GM18526 (cell line): ENCODE data around the gene LSAMP.

ENCODE experiments used
- POLR2A ChIP-seq: IDR thresholded peaks from 3 replicates; pipeline ENCODE4 v1.6.1; 2011; ENCODE audit not compliant: insufficient read length; ENCODE audit errors: extremely low read depth

The LSAMP gene

DNA sequence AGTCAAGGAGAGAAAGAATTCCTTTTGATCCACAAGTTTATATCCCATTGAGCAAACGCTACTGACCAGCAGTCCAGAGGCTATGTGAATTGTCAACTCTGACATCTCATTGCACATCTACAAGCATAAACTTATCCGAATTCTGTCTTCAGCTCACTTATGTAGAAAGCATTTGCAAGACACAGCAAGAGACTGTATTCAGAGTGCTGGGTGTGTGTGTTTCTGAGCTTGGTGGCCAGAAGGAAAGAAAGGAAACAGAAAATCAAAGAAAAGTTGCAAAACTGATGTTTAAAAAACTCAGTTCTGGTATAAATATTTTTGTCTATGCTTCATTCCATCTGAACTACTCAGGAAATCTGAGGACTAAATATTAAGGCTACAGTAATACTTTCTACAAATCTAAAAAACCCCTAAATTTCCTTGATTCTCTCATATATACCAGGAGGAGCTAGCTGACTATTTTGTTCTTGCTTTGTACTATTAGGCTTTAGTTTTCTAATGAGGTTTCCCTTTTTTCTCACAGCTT, 45.5 kb downstream of the LSAMP start:
- TF ChIP-seq POLR2A, result no peak

DNA sequence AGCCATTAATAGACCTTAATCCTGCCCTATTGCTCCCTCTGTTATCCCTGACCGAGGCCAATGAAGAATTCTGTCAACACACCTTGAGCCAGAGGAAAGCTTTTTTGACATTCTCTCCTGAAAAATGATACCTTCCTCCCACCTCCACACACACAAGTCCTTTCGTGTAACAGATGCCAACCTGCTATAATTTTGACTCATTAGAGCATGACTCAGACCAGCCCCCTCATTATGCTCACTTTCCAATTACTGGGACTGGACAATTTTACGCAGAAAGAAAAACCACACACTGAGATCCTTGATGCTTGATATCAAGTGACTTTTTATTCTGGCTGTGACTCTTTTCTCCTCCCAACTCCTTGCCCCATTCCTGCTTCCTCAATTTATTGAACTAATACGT, 50.9 kb downstream of the LSAMP start:
- TF ChIP-seq POLR2A, result no peak

DNA sequence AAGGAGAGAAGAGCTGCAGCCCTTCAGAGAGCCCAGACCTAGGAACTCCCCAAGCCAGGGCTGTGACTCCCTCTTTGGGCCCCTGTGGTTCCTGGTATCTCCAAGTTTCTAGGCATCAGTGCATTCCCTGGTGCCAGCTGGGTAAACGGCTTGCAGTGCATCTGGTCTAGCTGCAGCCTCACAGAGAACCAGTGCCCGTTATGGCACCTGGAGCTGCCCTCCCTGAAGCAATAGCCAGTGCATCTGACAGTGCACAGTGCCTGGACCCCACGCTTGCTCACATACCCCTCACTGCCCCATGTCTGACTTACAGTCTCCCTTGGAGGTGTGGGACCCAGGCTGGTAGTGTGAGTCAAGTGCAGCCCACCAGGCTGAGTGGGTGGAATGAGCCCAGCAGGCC, 52.1 kb downstream of the LSAMP start:
- TF ChIP-seq POLR2A, result no peak

DNA sequence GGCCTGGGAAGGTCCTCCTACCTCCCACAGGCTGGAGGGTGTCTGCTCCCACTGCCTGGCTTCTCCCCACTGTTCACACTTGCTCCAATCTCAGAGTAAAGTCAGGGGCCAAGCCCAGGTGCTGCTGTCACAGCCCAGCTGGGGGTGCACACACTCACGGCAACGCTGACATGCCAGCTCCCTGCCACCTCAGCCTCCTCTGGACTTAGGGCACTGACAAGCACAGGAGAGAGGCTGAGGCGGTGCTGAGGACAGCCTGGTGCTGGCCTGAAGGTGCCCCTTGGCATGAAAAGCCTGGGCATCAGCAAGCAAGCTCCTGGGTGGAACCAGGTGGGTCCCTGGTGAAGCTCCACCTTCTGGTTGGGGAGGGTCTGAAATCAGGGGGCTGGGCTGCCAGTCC, 53.0 kb downstream of the LSAMP start:
- no peak for TF ChIP-seq POLR2A

DNA sequence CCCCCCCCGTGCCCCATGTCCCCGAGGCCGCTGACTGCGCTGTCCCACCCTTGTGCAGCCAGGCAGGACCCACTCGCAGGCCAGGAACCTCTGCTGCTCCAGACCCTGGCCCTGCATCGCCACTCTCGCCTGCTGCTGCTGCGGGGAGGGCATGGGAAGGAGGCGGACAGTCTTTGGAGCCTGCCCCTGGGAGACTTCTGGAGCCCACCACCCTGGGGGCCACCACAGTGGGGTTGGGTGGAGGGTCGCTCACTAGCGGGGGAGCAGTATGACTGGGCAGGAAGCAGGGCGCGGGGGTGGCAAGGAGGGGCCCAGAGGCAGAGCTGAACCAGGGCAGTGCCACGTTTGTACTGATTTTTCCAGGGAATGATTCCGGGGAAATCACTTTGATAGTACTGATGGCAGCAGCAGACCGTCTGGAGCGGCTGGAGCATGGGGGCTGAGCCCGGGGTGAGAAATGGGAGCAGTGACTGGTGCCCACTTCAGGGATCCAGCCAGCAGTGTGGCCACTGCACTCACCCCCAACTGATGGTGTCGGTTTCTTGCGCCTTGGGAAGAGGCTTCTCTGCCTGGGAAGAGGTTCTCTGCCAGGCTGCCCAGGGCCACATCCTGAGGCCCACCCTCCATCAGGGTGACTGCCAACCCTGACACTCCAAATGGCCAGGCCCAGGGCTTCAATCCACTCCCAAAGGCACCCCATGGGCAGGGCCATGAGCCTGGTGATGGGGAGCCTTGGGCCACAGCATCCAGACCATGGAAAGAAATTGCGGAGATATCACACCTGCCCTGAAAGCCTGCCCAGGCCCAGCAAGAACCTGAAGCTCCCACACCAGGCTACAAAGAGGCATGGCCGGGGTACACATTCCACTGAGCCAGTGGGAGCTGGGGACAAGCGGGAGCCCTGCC, 53.7 kb downstream of the LSAMP start:
- no peak for TF ChIP-seq POLR2A

DNA sequence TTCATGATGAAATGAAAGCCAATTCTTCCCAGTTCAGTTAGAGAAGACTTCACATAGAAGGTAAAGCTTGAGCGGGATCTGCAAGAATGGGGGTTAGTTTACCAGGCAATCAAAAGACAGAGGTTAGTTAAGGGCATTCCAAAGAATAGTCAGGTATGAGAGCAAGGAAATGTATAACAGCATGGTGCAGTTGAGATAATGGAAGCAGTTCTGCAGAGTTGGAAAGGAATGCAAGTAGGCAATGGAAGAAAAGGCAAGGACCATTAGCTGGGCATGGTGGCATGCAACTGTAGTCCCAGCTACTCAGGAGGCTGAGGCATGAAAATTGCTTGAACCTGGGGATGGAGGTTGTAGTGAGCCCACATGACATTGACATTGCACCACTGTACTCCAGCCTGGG, 55.0 kb downstream of the LSAMP start:
- no peak for TF ChIP-seq POLR2A

DNA sequence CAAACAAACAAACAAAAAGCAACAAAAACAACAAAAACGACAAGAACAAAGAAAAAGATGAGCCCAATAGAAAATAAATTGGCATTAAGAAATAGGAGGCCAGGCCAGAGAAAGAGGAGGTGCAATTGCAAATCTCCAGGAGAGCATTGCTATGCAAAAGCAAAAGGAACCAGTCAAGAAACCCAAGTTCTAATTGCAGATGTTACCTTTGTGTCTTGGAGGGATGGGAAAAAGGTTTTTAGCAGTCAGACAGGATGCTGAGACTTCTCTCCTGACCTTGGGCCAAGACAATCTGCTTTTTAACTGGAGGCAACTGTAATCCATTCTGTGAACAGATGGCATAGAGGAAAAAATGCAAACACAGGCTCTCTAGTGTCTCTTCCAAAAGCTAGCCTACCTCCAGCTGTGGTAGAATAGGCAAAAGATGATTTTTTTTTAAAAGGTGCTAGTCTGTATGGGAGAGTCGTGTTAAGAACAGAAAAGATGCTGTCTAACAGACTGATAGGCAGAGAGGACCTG, 56.4 kb downstream of the LSAMP start:
- no peak for TF ChIP-seq POLR2A

DNA sequence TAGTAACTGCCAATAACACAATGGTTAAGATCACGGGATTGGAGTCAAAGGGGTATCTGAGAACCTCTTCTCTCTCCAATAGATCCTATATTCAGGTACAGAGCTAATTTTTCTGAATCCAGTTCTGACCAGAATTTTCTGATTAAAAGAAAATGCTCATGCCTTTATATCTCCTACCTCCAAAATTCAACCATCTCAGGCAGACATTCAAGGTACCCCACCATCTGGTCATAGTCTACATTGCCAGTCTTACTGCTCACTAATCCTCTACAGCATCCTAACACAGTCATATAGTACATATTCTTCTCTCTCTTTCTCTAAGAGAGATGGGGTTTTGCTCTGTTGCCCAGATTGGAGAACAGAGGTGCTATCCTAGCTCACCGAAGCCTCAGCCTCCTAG, 59.1 kb downstream of the LSAMP start:
- no peak for TF ChIP-seq POLR2A

DNA sequence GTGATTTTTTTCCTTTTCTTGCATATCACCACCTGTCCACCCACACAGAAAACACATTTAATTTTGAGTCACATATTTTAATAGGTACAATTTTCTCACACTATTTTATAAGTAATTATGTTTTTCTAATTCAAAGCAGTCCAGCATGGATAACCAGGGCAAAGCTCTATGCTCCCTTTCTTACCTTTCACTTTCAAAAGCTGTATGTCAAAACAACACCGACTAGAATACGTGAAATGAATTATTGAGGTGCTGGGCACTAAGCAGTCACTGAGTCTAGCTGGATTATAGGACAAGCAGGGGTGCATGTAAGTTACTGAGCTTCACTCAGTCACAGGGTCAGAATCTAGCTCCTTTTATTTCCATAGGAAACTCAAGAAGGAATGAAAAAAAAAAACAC, 60.6 kb downstream of the LSAMP start:
- TF ChIP-seq POLR2A, result no peak

DNA sequence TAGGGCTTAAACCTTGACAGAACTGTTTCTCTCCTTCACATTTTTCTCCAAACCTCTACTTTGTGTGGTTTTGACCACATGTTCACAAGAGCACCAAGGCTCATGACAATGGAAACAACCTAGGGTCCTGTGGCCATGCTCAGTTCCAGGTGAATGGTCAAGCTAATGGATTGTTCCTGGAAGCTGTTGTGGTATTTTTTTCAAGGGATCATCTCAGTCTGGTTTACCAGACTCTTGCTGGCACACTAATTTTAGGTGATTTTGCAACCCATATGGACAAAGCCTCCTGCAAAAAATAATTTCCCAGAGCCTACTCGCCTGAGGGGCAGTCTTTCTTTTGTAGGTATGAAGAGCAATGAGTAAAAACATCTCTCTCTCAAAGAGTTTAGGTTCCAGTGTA, 67.2 kb downstream of the LSAMP start:
- TF ChIP-seq POLR2A, result no peak

DNA sequence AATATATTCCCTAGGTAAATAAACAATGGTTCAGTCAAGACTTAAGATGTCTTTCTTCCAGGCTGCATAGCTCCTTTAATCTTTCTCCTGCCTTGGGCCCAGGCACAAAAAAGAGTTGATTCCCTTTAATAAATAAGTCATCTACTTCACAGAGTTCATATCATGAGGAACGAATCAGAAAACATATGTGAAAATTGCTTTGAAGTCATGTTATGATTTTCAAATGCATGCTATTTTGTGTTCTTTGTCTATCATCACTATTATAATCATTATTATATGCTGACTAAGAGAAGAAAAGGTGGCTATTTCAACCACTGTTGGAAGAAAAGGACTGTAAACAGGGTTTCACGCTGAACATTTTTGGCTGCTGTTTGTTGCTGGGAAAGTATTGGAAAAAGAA, 70.4 kb downstream of the LSAMP start:
- no peak for TF ChIP-seq POLR2A

DNA sequence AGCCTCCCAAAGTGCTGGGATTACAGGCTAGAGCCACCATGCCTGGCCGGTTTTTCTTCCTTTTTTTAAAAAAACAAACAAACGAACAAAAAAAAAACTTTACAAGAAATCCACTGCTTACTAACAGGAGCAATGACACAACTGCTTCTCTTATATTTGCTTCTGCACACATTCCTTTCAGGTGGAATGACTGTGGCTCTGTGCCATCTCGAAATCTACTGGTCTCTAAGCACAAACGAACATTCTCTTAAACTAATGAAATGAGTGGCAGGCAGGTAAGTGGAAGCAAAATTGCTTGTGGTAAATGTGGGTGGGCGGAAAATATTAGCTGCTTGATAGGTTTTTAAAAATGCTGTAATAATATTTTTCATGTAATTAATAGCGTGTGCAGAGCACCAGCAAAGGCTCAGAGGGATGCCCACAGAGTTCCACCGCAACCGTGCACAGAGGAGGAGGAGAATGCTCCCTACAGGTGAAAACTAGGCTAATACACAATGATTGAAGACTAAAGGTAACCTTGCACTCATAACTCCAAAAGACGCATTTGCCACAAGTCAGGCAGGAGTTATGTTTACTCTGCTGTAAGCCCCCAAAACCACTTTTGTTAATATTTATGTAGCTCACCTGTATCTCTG, 77.4 kb downstream of the LSAMP start:
- no peak for TF ChIP-seq POLR2A

DNA sequence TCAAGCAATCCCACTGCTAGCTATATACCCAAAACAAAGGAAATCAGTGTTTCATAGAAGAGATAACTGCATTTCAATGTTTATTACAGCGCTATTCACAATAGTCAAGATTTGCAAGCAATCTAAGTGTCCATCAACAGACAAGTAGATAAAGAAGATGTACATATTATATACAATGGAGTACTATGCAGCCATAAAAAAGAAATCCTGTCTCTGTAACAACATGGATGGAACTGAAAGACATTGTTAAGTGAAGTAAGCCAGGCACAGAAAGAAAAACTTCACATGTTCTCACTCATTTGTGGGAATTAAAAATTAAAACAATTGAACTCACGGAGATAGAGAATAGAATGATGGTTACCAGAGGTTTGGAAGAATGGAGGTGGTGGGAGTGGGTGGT, 89.2 kb downstream of the LSAMP start:
- no peak for TF ChIP-seq POLR2A

DNA sequence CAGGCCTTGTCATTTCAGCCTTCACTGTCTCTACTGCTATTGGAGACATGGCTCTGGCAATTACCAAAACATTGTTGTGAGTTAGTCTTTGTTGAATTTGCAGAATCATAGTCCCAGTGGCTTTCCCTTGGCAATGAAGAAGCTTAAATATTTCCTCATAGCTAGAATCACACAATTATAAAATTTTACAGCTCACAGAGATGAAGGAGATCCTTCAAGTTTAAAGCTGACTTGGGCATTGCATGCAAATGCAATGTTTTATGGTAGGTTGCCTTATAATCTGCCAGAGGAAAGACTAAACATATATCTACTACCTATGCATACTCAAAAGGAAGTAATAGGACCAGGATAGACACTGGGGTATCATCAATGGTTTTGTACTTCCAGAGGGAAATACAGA, 90.9 kb downstream of the LSAMP start:
- no peak for TF ChIP-seq POLR2A

DNA sequence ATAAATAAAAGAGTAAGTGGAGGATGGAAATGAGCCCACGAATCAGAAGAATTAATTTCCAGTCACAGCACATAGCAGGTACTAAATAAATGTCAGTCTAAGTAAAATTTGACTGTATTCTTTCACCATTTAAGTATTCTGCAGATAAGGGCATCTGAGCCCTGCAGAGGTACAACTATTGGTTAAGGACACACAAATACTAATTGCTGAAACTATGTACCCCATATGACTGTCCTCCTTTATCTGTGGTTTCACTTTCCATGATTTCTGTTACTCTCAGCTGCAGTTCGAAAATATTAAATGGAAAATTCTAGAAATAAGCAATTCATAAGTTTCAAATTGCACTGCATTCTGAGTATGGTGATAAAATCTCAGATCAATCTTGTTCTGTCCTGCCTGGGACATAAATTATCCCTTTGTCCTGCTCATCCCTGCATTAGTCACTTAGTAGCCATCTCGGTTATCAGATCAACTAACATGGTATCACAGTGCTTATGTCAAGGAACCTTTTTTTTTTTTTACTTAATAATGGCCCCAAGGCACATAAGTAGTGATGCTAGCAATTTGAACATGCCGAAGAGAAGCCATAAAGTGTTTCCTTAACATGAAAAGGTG, 95.1 kb downstream of the LSAMP start:
- TF ChIP-seq POLR2A, result no peak

DNA sequence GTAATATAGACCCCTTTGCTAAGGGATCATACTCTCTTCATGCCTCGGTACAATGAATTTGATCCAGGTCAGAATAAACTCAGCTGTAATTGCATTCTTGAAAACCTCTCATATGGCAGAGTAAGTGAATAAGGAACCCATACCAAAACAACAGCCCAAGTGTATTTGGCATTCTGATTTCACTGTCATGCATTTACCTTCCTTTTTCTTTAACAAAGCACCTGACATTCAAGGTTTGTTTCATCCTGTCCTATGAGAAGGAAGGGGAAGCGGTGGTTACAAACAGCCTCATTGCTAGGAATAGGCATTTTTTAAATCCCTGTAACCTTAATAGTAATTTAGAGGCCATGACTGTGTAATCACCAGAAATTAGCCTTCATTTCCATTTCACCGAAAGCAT, 97.1 kb downstream of the LSAMP start:
- no peak for TF ChIP-seq POLR2A
